NCI-H1417 (cell line): ENCODE measurements around the gene AGPAT1.
"Not testable (repeated sequence)": the region's sequence is repeated elsewhere in the genome, so short reads cannot be mapped to it uniquely, and the experiment has no call there.

Experiments
- DNase-seq, 3 experiments: peaks; one replicate each; lab custom pipeline; 2025; lab: John Stamatoyannopoulos, UW

Gene AGPAT1

GRCh38 chr6:32186151-32186840, 10.4 kb upstream of the AGPAT1 start:
- DNase-seq: not testable (repeated sequence)

- DNase-seq: not testable (repeated sequence)
Measured at GRCh38 chr6:32185681-32186131, 9.8 kb upstream of the AGPAT1 start.

- DNase-seq: no peak
Measured at GRCh38 chr6:32184084-32184640, 8.3 kb upstream of the AGPAT1 start, which contains the start of gene AGER. Gene AGER (minus strand): TSS chr6:32184253. CDS start chr6:32184222, 31 bp downstream.

- no peak for DNase-seq
Measured at GRCh38 chr6:32183483-32184083, 7.7 kb upstream of the AGPAT1 start.

GRCh38 chr6:32183030-32183429, 7.1 kb upstream of the AGPAT1 start:
- no peak for DNase-seq

- DNase-seq: no peak
Measured at GRCh38 chr6:32182555-32182981, 6.7 kb upstream of the AGPAT1 start.

GRCh38 chr6:32181915-32182529, 6.1 kb upstream of the AGPAT1 start:
- DNase-seq: no peak

GRCh38 chr6:32181148-32181702, 5.3 kb upstream of the AGPAT1 start:
- DNase-seq: no peak

- no peak for DNase-seq
Measured at GRCh38 chr6:32179766-32180405, 4.0 kb upstream of the AGPAT1 start.

GRCh38 chr6:32178547-32179440, 2.9 kb upstream of the AGPAT1 start:
- no peak for DNase-seq

- DNase-seq: peak; percentile 98 to 100 (median 98)
Measured at GRCh38 chr6:32177788-32178546, 2.1 kb upstream of the AGPAT1 start, which contains the start of gene RNF5. Gene RNF5 (plus strand): TSS chr6:32178405. CDS start chr6:32178512, 107 bp downstream.

GRCh38 chr6:32177183-32177787, 1.4 kb upstream of the AGPAT1 start:
- peak in 2 of 3 experiments; percentile 77 to 90 for DNase-seq

GRCh38 chr6:32176476-32177182, 745 bp upstream of the AGPAT1 start:
- DNase-seq: peak in 2 of 3 experiments; percentile 27 to 37

- DNase-seq: peak in 1 of 3 experiments; percentile 31
Measured at GRCh38 chr6:32175322-32175710, 568 bp downstream of the AGPAT1 start.

- no peak for DNase-seq
Measured at GRCh38 chr6:32174416-32174815, 1.5 kb downstream of the AGPAT1 start.

- no peak for DNase-seq
Measured at GRCh38 chr6:32173051-32173727, 2.7 kb downstream of the AGPAT1 start.

- DNase-seq: no peak
Measured at GRCh38 chr6:32171234-32171633, 4.7 kb downstream of the AGPAT1 start.

- DNase-seq: no peak
Measured at GRCh38 chr6:32170294-32170693, 5.6 kb downstream of the AGPAT1 start.
